HG03135 (cell line): ENCODE data around the gene PDLIM7.
"Not testable (repeated sequence)": the region's sequence is repeated elsewhere in the genome, so short reads cannot be mapped to it uniquely, and the experiment has no call there.

ENCODE experiments used
- ATAC-seq: cut with Tn5 transposase; IDR thresholded peaks from one replicate; pipeline ENCODE4 v1.9.1; 2021; ENCODE audit warnings: mild to moderate bottlenecking, moderate library complexity; ENCODE audit not compliant: unreplicated experiment

Gene PDLIM7, protein sequence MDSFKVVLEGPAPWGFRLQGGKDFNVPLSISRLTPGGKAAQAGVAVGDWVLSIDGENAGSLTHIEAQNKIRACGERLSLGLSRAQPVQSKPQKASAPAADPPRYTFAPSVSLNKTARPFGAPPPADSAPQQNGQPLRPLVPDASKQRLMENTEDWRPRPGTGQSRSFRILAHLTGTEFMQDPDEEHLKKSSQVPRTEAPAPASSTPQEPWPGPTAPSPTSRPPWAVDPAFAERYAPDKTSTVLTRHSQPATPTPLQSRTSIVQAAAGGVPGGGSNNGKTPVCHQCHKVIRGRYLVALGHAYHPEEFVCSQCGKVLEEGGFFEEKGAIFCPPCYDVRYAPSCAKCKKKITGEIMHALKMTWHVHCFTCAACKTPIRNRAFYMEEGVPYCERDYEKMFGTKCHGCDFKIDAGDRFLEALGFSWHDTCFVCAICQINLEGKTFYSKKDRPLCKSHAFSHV

DNA sequence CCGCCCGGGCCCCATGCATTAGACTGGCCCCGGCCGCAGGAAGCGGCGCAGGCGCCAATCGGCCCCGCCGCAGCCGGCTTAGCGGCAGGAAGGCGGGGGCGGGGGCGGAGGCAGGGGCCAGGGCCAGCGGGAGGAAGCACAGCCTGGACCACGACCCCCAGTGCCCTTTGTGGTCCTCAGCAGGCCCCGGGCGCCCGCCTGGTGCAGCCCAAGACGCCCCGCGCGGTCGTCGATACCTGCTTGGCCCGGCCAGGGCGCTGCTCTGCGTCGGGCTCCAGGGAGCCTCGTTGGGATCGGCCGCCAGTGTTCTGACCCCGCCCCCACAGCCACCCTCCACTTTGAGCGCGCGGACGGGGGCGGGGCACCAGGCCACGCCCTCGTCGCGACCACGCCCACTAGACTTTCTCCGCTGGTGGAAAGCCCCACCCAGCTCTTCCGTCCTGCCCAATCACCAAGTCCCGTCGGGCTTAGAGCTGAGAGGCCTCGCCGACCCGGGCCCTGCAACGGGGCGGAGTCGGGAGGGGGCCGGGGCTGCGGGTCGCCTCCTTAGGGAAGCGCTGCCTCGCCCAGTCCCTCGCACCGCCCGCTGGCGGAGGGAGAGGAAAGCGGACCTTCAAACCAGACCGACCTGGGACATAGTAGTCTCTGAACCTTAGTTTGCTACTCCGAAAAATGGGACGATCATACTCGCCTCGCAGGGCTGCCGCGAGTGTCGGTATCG, at the start of gene PDLIM7:
PDLIM7 (minus strand) TSS at position 313 of the 721 bp plus-strand sequence. CDS start 1,092 bp downstream, outside the sequence.
- ATAC-seq = peak; percentile 65

DNA sequence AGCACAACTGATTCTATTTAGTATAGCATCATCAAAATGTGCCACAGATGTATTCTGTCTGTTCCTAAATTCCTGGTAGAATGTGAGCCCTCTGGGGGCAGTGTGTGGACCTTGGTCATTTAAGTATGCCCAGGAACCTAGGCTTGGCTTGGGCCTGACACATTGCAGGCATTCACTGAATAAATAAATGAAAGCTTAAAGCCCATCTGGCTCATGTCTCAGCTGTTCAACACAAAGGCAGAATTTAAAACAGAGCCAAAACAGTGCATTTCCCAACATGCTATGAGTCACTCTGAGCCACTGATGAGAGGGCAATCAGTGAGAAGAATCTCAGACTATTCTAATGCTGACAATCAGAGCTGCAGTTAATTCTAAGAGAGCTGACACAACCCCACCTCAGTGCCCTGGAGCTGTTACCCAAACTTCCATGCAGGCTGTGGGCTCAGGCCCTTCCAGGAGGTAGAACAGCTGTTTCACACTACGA, 48.9 kb upstream of the PDLIM7 start:
- no peak for ATAC-seq

DNA sequence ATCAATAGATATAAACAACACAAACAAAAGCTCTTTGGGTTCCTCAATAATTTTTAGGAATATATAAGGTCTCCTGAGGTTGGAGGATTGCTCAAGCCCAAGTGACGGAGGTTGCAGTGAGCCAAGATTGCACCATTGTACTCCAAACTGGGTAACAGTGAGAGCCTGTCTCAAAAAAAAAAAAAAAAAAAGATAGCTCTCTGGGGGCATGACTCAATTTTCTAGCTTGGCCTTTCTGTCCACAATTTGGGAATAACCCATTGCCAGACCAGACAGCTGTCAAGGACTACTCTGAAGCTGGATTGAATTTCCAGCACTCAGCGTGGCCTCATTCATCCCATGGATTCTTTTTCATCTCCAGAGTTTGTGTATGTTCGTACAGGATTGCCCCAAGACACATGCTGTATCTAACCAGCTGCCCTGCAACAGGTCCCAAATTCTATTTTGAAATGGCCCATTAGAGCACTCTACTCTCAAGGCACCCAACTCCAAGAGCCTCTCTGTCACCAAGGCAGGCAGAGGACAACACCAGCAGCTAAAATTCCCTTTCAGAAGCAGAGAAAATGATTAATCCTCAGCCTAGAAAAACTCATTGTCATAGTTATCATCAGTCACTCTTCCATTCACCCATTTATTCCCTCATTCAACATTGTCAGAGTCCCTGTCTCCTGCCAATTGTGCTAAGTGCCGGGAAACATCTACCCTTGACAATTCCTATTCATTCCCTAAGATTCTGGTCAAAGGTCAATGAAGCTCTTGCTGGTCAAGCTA, 48.3 kb upstream of the PDLIM7 start:
- ATAC-seq = no peak

DNA sequence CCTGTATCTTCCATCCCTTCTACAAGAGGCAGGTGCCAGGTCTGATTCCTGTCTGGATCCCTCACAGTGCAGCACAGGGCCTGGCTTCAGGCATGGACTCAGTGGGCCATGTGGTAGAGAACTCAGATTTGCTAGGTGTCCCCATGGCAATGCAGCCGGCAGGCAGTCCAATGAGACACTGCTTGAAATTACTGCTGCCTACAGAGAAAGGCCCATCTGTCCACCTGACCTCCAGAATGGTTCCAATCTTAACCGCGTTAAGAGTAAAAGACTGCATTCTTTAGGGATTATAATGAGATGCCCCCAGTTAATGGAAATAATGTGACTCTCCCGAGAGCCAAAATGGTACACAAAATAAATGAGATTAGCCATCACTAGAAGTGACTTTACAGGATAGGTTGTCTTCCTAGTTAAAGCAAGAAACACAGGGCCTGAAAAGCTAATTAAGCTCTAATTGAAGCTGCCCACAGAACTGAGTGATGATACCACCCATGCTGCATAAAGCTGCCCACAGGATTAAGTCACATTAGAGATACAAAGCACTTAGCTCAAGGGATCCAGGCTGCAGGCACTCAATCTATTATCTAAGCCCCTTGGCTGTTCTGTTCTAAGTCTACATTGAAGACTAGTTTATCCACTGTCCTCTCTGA, 45.5 kb upstream of the PDLIM7 start:
- no peak for ATAC-seq

DNA sequence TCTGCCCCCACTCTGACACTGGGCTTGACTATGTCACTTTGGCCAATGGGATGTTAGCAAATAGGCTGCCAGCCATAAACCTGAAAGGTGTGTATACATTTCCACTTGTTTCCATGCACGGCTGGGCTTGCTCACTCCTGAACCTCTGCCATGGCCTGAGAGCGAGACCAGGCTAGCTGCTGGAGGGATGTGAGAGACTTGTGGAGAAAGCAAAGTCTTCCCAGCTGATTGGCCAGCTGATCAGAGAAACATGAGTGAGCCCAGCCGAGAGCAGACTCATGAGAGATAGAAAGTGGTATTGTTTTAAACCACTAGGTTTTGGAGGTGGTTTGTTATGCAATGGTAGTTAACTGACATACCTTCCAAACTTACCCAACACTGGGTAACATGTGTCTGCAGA, 43.0 kb upstream of the PDLIM7 start:
- no peak for ATAC-seq

DNA sequence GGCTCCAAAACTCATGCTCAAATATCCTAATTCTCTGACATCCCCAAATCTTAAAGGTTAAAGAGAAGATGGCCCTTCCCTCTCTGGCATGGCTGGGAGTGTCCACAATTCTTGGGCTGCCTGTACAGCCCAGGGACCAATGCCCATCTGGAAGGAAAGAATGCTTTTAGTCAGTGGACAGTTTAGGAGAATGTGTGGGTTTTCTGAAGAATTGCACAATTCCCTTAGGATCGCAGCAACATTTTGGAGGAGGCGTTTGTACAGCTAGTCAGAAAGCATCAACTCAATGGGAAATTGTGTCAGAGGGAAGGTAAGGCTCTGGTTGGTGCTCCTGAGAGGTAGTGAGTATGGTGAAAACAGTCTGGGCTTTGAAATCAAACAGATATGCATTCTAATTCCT, 42.0 kb upstream of the PDLIM7 start:
- no peak for ATAC-seq

DNA sequence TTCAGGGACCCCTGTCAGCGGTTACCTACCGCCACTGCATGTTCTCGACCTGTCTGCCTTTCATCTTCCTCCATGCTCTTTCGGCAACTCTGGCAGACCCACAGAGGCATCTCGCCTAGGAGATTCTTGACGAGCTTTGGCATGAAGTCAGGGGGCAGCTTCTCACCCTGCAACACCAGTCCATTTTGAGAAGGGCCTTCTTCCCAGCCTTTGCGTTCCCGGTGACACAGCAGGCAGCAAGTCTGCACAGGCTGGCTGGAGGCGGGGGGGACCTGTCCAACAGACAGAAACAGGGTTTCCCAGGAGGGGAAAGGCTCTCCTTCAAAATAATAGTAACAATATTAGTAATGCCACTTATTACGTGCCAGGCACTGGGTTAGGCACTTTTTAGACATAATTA, 41.5 kb upstream of the PDLIM7 start:
- no peak for ATAC-seq

DNA sequence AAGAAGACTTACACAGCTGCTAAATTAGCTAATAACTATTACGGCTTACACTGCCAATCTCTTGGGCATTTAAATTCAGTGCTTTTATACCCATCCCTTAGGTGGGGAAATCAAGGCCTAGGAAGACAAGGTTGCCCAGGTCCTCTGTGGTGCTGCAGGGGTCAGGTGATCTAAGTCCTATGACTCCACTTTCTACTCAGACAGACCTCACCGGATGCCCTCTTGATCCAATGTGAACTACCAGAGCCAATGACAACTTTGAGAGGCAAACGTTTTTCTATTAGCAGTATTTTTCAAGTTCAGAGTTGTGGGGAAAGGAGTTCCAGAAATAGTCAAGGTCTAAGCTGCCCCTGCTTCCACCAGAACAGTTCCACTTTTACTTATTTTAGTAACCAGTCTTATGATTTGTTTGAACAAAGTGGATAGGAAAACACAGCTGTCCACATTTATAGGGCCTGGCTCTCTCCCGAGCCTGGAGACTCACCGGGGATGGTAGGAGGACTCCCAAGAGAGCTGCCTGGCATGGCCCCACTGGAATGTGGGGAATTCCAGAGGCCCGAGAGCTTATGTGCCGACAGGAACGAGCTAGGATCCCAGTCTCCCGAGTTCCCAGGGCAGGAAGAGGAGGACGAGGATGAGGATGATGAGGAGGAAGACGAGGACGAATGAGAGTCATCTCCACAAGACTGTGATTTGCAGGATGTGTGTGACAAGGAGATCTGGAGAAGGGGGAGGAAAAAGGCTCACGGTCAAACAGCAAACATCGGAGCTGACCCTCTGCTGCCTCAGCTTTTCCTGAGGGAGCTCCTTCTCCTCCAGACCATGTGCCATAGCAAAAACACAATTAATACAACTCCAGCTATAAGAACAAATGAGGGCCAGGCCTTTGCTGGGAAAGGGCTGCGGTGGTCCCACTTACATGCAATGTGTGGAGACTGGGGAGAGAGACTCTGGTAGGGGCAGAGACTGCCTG, 40.3 kb upstream of the PDLIM7 start:
- ATAC-seq = no peak

DNA sequence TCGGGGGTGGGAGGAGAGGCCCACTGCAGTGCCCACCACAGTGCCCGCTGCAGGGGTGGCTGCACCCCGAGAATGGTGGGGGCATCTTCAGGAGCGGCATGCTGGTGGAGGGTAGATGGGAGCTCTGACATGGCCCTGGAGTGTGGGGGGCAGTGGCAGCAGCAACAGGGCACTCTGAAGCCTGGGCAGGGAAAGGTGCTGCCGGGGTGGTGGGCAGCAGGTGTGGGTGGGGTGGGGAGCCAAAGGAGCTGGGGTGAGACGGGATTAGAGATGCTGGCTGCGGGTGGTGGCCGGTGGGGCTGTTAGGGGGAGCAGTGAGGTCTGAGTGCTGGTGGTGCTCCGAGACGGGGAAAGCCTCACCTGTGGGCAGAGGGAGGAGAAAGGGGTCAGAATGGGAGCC, 39.0 kb upstream of the PDLIM7 start:
- ATAC-seq = no peak

DNA sequence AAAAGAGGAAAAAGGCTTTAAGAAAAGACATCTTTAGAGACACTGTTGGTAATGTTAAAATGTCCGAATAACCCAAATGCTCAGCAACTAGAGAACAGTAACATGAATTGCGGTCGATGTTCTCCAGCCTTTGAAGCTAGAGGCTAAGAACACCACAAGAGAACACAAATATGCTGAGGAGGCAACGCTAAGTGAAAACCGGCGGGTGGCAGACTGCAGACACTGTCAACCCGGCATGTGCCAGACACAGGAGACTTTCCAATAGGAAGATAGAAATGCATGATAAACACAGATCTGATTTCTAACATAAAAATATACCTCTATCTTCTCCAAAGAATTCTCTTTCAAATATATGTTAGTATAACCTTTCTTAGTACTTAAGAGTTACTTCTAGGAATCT, 37.7 kb upstream of the PDLIM7 start:
- no peak for ATAC-seq

DNA sequence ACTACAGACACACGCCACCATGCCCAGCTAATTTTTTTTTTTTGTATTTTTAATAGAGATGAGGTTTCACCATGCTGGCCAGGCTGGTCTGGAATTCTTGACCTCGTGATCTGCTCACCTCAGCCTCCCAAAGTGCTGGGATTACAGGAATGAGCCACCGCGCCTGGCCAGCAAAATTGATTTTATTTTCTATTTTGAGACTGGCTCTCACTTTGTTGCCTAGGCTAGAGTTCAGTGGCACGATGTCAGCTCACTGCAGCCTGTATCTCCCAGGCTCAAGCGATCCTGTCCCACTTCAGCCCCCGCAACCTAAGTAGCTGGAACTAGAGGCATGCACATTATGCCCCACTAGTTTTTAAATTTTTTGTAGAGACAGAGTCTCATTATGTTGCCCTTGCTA, 37.0 kb upstream of the PDLIM7 start:
- not testable (repeated sequence) for ATAC-seq

DNA sequence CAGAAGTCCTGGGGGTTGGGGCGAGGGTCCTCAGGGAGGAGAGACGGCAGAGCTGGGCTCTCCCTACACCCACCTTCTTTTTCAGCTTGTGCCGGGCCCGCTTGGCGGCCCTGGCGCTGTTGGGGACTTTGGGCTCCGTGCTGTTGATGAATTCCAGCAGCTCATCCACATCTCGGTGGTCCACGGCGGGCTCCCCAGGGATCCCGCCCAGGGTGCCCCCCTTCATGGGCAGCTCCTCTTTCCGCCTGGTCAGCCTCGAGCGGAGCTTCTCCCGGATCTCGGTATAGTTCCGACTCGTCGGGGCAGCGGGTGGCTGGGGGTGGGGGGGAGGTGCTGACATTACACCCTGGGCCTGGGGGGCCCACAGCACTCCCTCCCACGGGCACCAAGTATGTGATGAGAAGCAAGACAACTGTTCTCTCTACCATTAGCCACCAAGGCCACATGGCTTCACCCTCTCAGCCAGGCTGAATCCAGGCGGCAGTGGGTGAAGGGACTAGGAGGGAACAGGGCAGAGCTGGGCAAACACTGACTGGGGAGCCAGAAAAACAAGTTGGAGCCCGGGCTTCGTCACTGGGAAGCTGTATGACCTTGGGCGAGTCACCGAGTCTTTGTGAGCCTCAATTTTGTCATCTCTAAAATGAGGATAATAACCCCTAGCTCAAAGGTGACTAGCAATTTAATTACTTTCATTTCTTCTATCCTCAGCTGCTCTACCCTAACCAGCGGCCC, 34.0 kb upstream of the PDLIM7 start:
- ATAC-seq = no peak

DNA sequence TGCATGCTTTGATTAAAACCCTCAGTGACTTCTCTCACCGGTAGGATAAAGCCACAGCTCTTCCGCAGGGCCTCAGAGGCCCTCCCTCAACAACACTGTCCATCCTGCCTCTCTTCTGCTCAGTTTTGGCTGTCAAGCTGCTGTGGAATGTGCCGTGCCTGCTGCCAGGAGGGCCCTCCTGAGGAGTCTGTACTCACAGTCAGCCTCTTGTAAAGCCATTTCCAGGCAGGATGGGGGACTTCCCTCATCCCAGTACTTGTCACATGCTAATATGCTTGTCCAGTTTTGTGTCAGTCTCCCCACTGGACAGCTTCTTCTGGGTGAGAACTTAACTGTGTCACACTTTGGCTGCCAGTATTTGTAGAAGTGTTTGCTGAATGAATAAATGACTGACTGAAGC, 33.2 kb upstream of the PDLIM7 start:
- no peak for ATAC-seq

DNA sequence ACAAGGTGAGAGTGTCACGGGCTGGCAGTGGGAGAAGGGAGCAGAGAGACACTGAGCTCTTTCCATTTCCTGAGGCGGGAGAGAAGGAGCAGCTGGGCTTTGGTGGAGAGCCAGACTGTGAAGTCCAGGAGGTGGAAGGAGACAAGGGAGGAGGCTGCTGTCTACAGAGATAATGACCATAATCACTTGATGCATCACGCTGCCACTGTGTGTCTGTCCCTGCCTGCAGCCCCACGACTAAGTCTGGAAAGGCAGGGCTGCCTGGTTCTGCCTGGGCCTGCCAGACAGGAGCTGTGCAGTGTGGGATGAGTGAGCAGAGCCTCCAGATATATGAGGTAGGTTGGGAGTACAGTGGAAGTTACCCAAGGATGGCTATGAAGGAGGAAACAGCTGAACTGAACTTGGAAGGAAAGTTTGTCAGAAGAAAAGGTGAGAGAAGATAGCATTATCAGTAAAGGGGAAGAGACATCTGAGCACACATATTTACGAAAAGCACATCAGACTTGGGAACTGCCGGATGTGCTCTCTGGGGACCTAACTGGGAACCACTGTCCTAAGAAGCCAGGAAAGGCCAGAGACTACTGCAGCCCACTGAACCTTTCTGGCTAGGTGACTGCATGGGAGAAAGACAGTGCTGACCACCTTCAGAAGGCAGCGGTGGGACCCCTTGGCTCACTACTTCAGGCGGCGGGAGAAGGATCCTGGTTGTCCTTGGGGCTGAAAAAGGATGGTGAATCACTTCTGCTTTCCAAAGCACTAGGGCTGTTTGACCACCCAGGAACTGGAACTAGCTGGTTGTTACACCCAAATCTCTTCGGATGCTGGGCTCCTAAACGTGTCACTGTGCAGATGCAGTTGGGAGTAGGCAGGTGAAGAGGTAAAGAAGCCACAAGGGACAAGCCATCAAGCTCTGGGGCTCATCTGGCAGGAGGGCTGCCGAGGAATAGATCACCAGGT, 32.1 kb upstream of the PDLIM7 start:
- no peak for ATAC-seq

DNA sequence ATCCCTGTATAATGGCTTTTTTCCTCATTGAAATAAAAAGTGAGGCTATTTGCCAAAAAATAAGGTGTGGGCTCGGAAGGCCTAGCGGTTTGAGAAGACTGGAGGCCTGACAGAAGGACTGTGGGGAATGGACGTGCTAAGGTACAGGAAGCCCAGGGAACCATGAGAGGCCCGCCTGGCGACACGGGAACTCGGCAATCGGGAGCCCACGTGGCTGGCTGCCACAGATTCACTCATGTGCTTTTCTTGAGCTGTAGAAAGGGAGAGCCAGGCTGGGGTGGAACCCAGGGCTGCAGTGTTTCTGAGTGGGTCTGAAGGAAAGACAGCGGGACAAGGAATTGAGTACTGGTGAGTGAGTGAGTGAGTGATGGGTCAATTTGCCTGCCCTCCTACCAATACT, 31.2 kb upstream of the PDLIM7 start:
- no peak for ATAC-seq

DNA sequence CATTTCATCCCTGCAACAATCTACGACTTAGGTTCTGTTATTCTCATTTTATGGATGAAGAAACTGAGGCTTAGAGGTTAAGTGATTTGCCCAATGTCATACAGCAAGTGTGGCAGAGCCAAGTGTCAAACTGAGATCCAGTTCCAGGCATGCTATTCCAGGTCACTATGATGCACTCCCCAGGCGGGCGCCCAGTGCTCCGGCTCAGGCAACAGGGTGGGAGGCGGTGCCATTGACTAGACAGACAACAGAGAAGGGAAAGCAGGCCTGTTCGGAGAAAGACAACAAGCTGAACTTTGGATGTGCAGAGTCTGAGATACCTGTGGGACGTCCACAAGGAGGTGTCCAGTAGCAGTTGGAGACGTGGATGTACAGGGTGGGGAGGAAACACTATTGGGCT, 30.2 kb upstream of the PDLIM7 start:
- no peak for ATAC-seq

DNA sequence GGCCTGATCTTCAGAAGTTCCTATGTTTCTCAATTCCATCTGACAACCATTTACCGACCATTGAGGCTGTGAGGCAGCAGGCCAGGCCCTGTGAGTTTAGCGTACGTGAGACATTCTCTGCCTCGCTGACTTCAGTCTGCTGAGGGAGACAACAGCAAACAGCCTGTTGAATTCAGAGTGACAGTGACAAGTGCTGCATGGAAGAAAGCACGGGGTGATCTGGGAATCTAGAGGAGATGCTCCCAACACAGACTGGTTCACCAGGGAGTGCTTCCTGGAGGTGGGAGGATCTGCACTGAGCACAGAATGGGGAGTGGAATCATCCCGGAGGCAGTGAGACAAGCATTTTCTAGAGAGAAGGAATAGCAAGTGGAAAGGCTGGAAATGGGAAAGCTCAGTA, 29.4 kb upstream of the PDLIM7 start:
- no peak for ATAC-seq

DNA sequence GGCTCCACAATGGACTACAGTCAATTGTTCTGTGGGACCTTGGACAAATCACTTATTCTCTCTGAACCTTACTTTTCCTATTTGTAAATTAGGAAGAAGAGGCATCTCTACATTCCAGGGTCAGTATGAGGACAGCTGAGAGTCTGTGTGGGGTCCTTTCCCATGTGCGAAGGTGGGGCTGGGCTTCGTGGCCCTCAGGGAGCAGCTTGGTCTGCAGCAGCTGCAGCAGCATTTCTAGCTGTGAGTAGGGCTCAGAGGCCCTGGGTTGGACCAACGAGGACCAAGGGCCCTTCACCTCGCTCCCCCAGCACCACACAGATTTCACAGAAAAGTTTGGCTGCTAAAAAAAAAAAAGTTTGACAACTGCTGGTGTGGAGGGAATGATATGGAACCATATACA, 28.8 kb upstream of the PDLIM7 start:
- no peak for ATAC-seq
